ENCODE data around the gene TMEM100. TPM values are rescaled to one million over a fixed set of nuclear protein-coding genes. Genes with fewer than 3 reads are reported as not detected.

Gene TMEM100
- total RNA-seq, 1 donor from 2014 or later, result 3.4 TPM

DNA sequence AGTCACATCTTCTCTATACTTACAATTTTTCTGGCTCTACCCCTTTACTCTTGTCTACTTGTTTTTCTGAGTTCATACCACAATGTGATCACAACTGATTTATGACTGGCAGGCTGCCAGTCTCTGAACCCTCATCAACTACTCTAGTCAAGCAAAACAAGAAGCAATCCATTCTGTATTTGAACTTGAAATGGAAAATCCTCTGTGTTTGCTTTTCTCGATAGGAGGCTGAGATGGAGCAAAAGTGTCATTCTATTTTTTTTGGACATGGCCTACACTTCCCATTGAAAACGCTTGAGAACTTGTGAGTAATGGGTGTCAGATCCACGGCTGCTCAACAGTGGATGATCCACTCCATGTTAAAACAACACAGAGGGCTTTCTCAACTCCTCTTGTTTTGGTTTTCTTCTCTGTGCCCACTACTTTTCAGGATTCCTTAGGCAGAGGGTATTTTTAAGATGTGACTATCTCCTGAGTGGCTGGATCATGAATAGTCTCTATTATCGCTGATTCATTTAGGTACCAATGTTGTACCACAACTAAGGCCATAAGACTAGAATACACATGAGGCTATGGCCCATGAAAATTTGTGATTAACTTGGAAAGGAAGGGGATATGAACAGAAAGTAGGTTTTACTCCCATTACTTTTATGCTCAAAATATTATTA, 11.7 kb downstream of the TMEM100 start:
- no peaks in the 10 kb centered on the region for H3K9me3 Mint-ChIP-seq (ENCODE audit: unreplicated experiment)
- H3K27ac Mint-ChIP-seq (ENCODE audit: unreplicated experiment), result no peak overlapping the region
- H3K4me3 Mint-ChIP-seq (ENCODE audit: unreplicated experiment), result no peak overlapping the region
- DNase-seq (ENCODE audit: extremely low spot score, unreplicated experiment), result no peak
- H3K36me3 Mint-ChIP-seq (ENCODE audit: unreplicated experiment), result no peaks in the 10 kb centered on the region
- H3K4me1 Mint-ChIP-seq (ENCODE audit: unreplicated experiment), result peaks cover 8% of the 10 kb centered on the region
- TF ChIP-seq, protein P1, sequence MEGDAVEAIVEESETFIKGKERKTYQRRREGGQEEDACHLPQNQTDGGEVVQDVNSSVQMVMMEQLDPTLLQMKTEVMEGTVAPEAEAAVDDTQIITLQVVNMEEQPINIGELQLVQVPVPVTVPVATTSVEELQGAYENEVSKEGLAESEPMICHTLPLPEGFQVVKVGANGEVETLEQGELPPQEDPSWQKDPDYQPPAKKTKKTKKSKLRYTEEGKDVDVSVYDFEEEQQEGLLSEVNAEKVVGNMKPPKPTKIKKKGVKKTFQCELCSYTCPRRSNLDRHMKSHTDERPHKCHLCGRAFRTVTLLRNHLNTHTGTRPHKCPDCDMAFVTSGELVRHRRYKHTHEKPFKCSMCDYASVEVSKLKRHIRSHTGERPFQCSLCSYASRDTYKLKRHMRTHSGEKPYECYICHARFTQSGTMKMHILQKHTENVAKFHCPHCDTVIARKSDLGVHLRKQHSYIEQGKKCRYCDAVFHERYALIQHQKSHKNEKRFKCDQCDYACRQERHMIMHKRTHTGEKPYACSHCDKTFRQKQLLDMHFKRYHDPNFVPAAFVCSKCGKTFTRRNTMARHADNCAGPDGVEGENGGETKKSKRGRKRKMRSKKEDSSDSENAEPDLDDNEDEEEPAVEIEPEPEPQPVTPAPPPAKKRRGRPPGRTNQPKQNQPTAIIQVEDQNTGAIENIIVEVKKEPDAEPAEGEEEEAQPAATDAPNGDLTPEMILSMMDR (IDR thresholded peaks at IDR 0.05), result no peak
- H3K27me3 Mint-ChIP-seq (ENCODE audit: unreplicated experiment), result peaks cover 27% of the 10 kb centered on the region

DNA sequence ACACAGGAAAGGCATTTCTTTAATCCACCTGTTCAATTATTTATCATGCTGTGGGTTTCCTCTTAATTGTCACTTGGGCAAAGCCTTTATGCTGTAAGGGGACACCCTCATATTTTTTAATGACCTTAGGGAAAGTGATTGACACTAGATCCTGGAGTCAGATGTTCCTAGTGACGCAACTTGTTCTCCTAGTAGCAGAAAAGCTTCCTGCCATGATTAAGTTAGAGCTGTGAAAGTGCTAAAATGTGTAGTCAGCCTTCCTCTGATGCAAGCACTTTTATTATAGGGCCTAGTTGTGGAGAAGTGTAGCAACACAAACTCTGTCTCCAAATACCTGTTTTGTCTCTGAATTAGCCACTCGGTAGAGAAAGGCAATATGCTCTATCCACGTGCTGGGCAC, 12.3 kb downstream of the TMEM100 start:
- H3K27ac Mint-ChIP-seq (ENCODE audit: unreplicated experiment), result no peak overlapping the region
- no peaks in the 10 kb centered on the region for H3K36me3 Mint-ChIP-seq (ENCODE audit: unreplicated experiment)
- no peak for DNase-seq (ENCODE audit: extremely low spot score, unreplicated experiment)
- H3K27me3 Mint-ChIP-seq (ENCODE audit: unreplicated experiment), result peaks cover 29% of the 10 kb centered on the region
- TF ChIP-seq, protein P1 (IDR thresholded peaks at IDR 0.05), result no peak
- no peaks in the 10 kb centered on the region for H3K9me3 Mint-ChIP-seq (ENCODE audit: unreplicated experiment)
- no peak overlapping the region for H3K4me3 Mint-ChIP-seq (ENCODE audit: unreplicated experiment)
- H3K4me1 Mint-ChIP-seq (ENCODE audit: unreplicated experiment), result peaks cover 8% of the 10 kb centered on the region

- DNase-seq (ENCODE audit: extremely low spot score, unreplicated experiment), result no peak
- no peak overlapping the region for H3K27ac Mint-ChIP-seq (ENCODE audit: unreplicated experiment)
- no peak overlapping the region for H3K4me3 Mint-ChIP-seq (ENCODE audit: unreplicated experiment)
- TF ChIP-seq, protein P1 (IDR thresholded peaks at IDR 0.05), result no peak
- peaks cover 29% of the 10 kb centered on the region for H3K27me3 Mint-ChIP-seq (ENCODE audit: unreplicated experiment)
- H3K9me3 Mint-ChIP-seq (ENCODE audit: unreplicated experiment), result no peaks in the 10 kb centered on the region
- H3K4me1 Mint-ChIP-seq (ENCODE audit: unreplicated experiment), result peaks cover 8% of the 10 kb centered on the region
- no peaks in the 10 kb centered on the region for H3K36me3 Mint-ChIP-seq (ENCODE audit: unreplicated experiment)
Observed at GRCh38 chr17:55709984-55710383, 12.7 kb downstream of the TMEM100 start.

DNA sequence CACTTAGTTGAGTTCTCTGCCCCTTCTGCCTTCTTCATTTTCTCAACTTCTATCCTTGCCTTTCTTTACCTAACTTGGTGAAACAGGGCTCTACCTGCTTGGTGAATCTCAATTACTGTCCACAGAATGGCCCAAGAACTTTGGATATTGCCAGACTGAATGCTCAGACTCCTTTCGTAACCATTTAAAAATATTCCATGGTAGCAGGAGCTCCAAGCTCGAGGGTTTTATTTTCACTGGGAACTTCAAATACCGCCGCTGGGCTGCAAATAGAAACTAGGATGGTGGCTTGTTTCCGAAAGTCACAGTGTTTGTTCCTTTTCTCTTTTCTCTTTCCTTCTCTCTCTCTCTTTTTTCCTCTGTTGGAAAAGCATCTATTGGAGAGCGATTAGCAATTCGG, 13.2 kb downstream of the TMEM100 start:
- Mint-ChIP-seq H3K4me1 (ENCODE audit: unreplicated experiment) (peaks cover 8% of the 10 kb centered on the region), H3K4me3 (ENCODE audit: unreplicated experiment) (no peak overlapping the region), H3K27me3 (ENCODE audit: unreplicated experiment) (peaks cover 31% of the 10 kb centered on the region), H3K9me3 (ENCODE audit: unreplicated experiment) (no peaks in the 10 kb centered on the region), H3K36me3 (ENCODE audit: unreplicated experiment) (no peaks in the 10 kb centered on the region), H3K27ac (ENCODE audit: unreplicated experiment) (no peak overlapping the region)
- TF ChIP-seq, protein P1 (IDR thresholded peaks at IDR 0.05), result no peak
- DNase-seq (ENCODE audit: extremely low spot score, unreplicated experiment), result no peak

DNA sequence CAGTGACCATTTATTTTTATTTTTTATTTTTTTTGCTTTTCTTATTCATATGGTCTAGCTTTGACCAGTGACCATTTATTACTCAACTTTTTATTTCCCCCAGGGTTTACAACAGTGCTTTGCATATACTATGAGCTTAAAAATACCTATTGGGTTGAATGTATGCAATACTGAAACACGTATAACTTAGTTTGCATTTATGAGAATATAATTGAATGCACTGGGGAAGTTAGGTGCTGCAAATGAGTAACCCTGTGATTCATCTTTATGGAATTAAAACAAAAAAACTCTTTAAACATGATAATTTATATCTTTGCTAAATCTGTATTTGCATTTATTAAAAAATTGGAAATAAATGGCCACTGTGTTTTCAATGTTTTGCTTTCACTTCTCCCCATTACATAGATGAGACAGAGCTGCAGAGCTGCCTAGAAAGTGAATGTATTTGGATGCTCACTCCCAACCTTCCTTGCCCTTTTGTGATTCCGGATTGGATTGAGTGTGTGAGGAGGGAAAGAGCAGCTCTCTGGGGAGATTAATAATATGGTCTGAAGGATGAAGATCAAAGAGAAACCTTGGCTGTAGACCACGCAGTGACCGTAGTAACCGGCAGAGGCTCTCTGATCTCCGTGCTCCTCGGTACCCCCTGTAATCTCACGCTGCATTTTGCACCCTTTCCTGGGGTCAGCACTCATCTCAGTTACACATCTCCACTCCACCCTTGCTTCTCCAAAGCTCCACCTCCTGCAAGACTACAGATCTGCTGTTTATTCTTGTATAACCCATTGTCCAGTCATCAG, 14.3 kb downstream of the TMEM100 start:
- DNase-seq (ENCODE audit: extremely low spot score, unreplicated experiment), result no peak
- Mint-ChIP-seq H3K9me3 (ENCODE audit: unreplicated experiment) (no peaks in the 10 kb centered on the region), H3K4me1 (ENCODE audit: unreplicated experiment) (peaks cover 8% of the 10 kb centered on the region), H3K4me3 (ENCODE audit: unreplicated experiment) (no peak overlapping the region), H3K27ac (ENCODE audit: unreplicated experiment) (no peak overlapping the region), H3K27me3 (ENCODE audit: unreplicated experiment) (peaks cover 36% of the 10 kb centered on the region), H3K36me3 (ENCODE audit: unreplicated experiment) (no peaks in the 10 kb centered on the region)
- TF ChIP-seq, protein P1 (IDR thresholded peaks at IDR 0.05), result no peak

Measured in osteocyte (in vitro differentiated cells).